NCI-H82 treated with DMSO at 0.1 percent for 48 hours (cell line): ENCODE measurements around the gene SLC4A1AP.

Experiments used
- DNase-seq: peaks from one replicate; lab custom pipeline; 2025; ENCODE audit not compliant: unreplicated experiment; lab: John Stamatoyannopoulos, UW

SLC4A1AP gene

GRCh38 chr2:27739058-27739373, 75.3 kb downstream of the SLC4A1AP start:
- no peak for DNase-seq

GRCh38 chr2:27741673-27742072, 78.0 kb downstream of the SLC4A1AP start:
- no peak for DNase-seq

- DNase-seq = no peak
Measured at GRCh38 chr2:27742571-27742970, 78.9 kb downstream of the SLC4A1AP start.
